Mesendoderm (in vitro differentiated cells): ENCODE data around the gene PIP5K1B.
A peak's percentile ranks its signal among the peaks of the same experiment; 100 is the strongest.

ENCODE experiments used
- DNase-seq: peaks from one replicate; pipeline ENCODE4 v3.0.0; 2013
- H2AK5ac ChIP-seq: 2 replicates; pipeline ENCODE4 v1.6.1; 2013; ENCODE audit warnings: low read length, inconsistent platforms
- H2BK120ac ChIP-seq: 2 replicates; pipeline ENCODE4 v1.6.1; 2013; ENCODE audit warnings: low read depth, mild to moderate bottlenecking, low read length, moderate library complexity, mixed read lengths
- H2BK15ac ChIP-seq: replicated peaks from 2 replicates; pipeline ENCODE4 v1.6.1; 2013; ENCODE audit warnings: low read depth, mild to moderate bottlenecking, moderate library complexity
- H2BK5ac ChIP-seq: 2 replicates; pipeline ENCODE4 v1.6.1; 2013; ENCODE audit warnings: low read length, inconsistent platforms
- H3K18ac ChIP-seq: 2 replicates; pipeline ENCODE4 v1.6.1; 2013; ENCODE audit warnings: mild to moderate bottlenecking, low read length, mixed read lengths
- H3K23ac ChIP-seq: one replicate; pipeline ENCODE4 v1.6.1; 2013; ENCODE audit warnings: low read length
- H3K27ac ChIP-seq: 2 replicates; pipeline ENCODE4 v1.5.1; 2013; ENCODE audit warnings: low read depth, mild to moderate bottlenecking, inconsistent platforms, low read length, moderate library complexity
- H3K27me3 ChIP-seq: 2 replicates; pipeline ENCODE4 v1.6.1; 2013; ENCODE audit warnings: low read length, control low read depth, mild to moderate bottlenecking, inconsistent platforms; ENCODE audit not compliant: insufficient read depth, poor library complexity
- H3K36me3 ChIP-seq: 2 replicates; pipeline ENCODE4 v1.6.1; 2013; ENCODE audit warnings: low read length, inconsistent platforms; ENCODE audit not compliant: control insufficient read depth, insufficient read depth
- H3K4ac ChIP-seq: one replicate; pipeline ENCODE4 v1.6.1; 2013; ENCODE audit warnings: low read depth, mild to moderate bottlenecking, low read length, moderate library complexity
- H3K4me1 ChIP-seq: 2 replicates; pipeline ENCODE4 v1.6.1; 2013; ENCODE audit warnings: low read depth, low read length, inconsistent platforms; ENCODE audit not compliant: control insufficient read depth
- H3K4me2 ChIP-seq: 2 replicates; pipeline ENCODE4 v1.6.1; 2013; ENCODE audit warnings: low read length
- H3K4me3 ChIP-seq: 2 replicates; pipeline ENCODE4 v1.5.1; 2013; ENCODE audit warnings: mild to moderate bottlenecking, low read length
- H3K56ac ChIP-seq: one replicate; pipeline ENCODE4 v1.6.1; 2013; ENCODE audit warnings: low read length
- H3K79me1 ChIP-seq: 2 replicates; pipeline ENCODE4 v1.6.1; 2013; ENCODE audit warnings: low read length, inconsistent platforms
- H3K79me2 ChIP-seq: 2 replicates; pipeline ENCODE4 v1.6.1; 2013; ENCODE audit warnings: mild to moderate bottlenecking, low read length; ENCODE audit not compliant: control insufficient read depth, insufficient read depth
- H3K9ac ChIP-seq: 2 replicates; pipeline ENCODE4 v1.6.1; 2013; ENCODE audit warnings: low read length, inconsistent platforms
- H4K5ac ChIP-seq: one replicate; pipeline ENCODE4 v1.6.1; 2013; ENCODE audit warnings: low read length
- H4K8ac ChIP-seq: one replicate; pipeline ENCODE4 v1.6.1; 2013; ENCODE audit warnings: low read depth, mild to moderate bottlenecking, control low read depth, low read length, moderate library complexity
- WGBS: extraction: QIAGEN DNeasy Blood & Tissue Kit; methylation state at CpG from one replicate; pipeline ENCODE4 v1.1.7; 2013; ENCODE audit warnings: low lambda C conversion rate, missing lambda C conversion rate; ENCODE audit not compliant: insufficient coverage; ENCODE audit errors: extremely low coverage; 5-methylcytosine and 5-hydroxymethylcytosine counted together

PIP5K1B gene

GRCh38 chr9:68749579-68750159 lies 44.6 kb downstream of the PIP5K1B start:
- no peaks in the 10 kb centered on the region for H3K36me3 ChIP-seq
- no peak overlapping the region for H3K4ac ChIP-seq
- no peak overlapping the region for H4K5ac ChIP-seq
- no peak overlapping the region for H3K4me2 ChIP-seq
- H3K79me2 ChIP-seq, result no peaks in the 10 kb centered on the region
- H2AK5ac ChIP-seq, result no peak overlapping the region
- H3K27ac ChIP-seq, result no peak overlapping the region
- H3K4me3 ChIP-seq, result no peak overlapping the region
- H4K8ac ChIP-seq, result no peak overlapping the region
- H3K9ac ChIP-seq, result no peak overlapping the region
- no peaks in the 10 kb centered on the region for H3K27me3 ChIP-seq
- no peak overlapping the region for H2BK120ac ChIP-seq
- H2BK5ac ChIP-seq, result no peak overlapping the region
- H3K4me1 ChIP-seq, result no peaks in the 10 kb centered on the region
- H3K18ac ChIP-seq, result no peak overlapping the region
- H3K56ac ChIP-seq, result no peak overlapping the region
- WGBS, result no CpG with 5 or more reads among the region's 3 CpGs
- H3K79me1 ChIP-seq, result no peaks in the 10 kb centered on the region
- peak; percentile 89 for DNase-seq
- H2BK15ac ChIP-seq, result no peak overlapping the region
- no peak overlapping the region for H3K23ac ChIP-seq

- H3K4me2 ChIP-seq, result no peak overlapping the region
- H3K23ac ChIP-seq, result no peak overlapping the region
- H2AK5ac ChIP-seq, result no peak overlapping the region
- no peak overlapping the region for H3K4ac ChIP-seq
- H3K9ac ChIP-seq, result no peak overlapping the region
- H3K27ac ChIP-seq, result no peak overlapping the region
- H4K5ac ChIP-seq, result no peak overlapping the region
- H2BK5ac ChIP-seq, result no peak overlapping the region
- no peak overlapping the region for H3K18ac ChIP-seq
- H3K4me1 ChIP-seq, result no peaks in the 10 kb centered on the region
- no peak overlapping the region for H3K4me3 ChIP-seq
- H2BK15ac ChIP-seq, result no peak overlapping the region
- H2BK120ac ChIP-seq, result no peak overlapping the region
- no CpG with 5 or more reads among the region's 6 CpGs for WGBS
- no peaks in the 10 kb centered on the region for H3K36me3 ChIP-seq
- H3K27me3 ChIP-seq, result no peaks in the 10 kb centered on the region
- H4K8ac ChIP-seq, result no peak overlapping the region
- DNase-seq, result peak; percentile 36
- no peak overlapping the region for H3K56ac ChIP-seq
- H3K79me1 ChIP-seq, result no peaks in the 10 kb centered on the region
- H3K79me2 ChIP-seq, result no peaks in the 10 kb centered on the region
Observed at GRCh38 chr9:68750255-68750654, 45.2 kb downstream of the PIP5K1B start.

DNA sequence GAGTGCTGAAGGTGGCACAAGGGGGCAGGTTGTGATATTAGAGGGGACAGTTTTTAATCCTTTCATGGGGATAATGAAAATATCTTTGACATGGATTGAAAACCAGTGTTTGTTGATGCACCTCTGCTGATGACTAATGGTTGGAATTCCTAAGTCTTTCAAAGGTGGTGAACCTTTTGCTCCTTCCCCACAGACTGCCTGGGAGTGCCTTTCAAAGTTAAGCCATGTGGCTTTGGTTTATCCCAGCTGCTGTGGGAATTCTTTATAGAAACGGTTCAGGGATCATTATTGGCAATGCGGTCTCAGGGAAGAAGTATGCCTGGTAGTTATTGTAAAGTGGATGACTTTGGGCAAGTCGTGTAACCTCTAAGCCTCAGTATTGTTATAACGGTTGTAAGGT lies 45.7 kb downstream of the PIP5K1B start:
- Histone ChIP-seq H3K36me3 (no peaks in the 10 kb centered on the region), H2AK5ac (no peak overlapping the region)
- no CpG with 5 or more reads among the region's 4 CpGs for WGBS

DNA sequence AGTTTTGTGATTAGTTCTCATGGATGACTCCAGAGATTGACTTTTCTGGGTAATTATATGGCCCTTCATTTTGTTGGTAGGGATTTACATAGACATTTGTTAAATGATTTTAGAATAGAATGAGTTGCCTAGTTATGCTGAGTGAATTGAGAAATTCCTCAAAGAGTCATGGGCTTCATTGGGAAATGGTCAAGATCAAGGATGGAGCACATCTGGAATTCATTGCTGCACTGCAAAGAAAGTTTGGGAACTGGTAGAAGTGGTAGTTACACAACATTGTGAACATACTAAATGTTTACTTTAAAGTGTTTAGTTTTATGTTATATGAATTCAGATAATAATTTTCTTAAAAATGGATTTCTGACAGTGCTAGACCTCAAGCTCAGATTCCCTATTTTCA lies 46.5 kb downstream of the PIP5K1B start:
- no peak overlapping the region for H3K4me3 ChIP-seq
- no peak overlapping the region for H2BK5ac ChIP-seq
- DNase-seq, result no peak

More for the DNA sequence above, 45.7 kb downstream of the PIP5K1B start:
- Histone ChIP-seq H3K4ac (no peak overlapping the region), H3K27me3 (no peaks in the 10 kb centered on the region), H3K79me1 (no peaks in the 10 kb centered on the region), H3K4me2 (no peak overlapping the region), H4K5ac (no peak overlapping the region), H2BK15ac (no peak overlapping the region), H3K23ac (no peak overlapping the region), H4K8ac (no peak overlapping the region), H3K27ac (no peak overlapping the region), H2BK120ac (no peak overlapping the region), H2BK5ac (no peak overlapping the region), H3K79me2 (no peaks in the 10 kb centered on the region), H3K9ac (no peak overlapping the region), H3K4me3 (no peak overlapping the region), H3K56ac (no peak overlapping the region), H3K18ac (no peak overlapping the region), H3K4me1 (peaks cover 3% of the 10 kb centered on the region)
- peak; percentile 59 for DNase-seq

GRCh38 chr9:68755051-68755450 lies 50.0 kb downstream of the PIP5K1B start:
- H3K79me2 ChIP-seq, result no peaks in the 10 kb centered on the region
- no CpG with 5 or more reads among the region's 1 CpG for WGBS
- DNase-seq, result no peak

More for the DNA sequence above, 46.5 kb downstream of the PIP5K1B start:
- no peak overlapping the region for H3K4me2 ChIP-seq
- H2BK120ac ChIP-seq, result no peak overlapping the region
- peaks cover 4% of the 10 kb centered on the region for H3K4me1 ChIP-seq
- H3K23ac ChIP-seq, result no peak overlapping the region
- H4K8ac ChIP-seq, result no peak overlapping the region
- H3K36me3 ChIP-seq, result no peaks in the 10 kb centered on the region
- no peak overlapping the region for H2AK5ac ChIP-seq
- H3K18ac ChIP-seq, result no peak overlapping the region
- H3K27ac ChIP-seq, result no peak overlapping the region
- no peak overlapping the region for H3K56ac ChIP-seq
- no peak overlapping the region for H3K9ac ChIP-seq
- H4K5ac ChIP-seq, result no peak overlapping the region
- no peak overlapping the region for H2BK15ac ChIP-seq
- no peaks in the 10 kb centered on the region for H3K79me2 ChIP-seq
- H3K4ac ChIP-seq, result no peak overlapping the region
- H3K79me1 ChIP-seq, result no peaks in the 10 kb centered on the region
- no peaks in the 10 kb centered on the region for H3K27me3 ChIP-seq

DNA sequence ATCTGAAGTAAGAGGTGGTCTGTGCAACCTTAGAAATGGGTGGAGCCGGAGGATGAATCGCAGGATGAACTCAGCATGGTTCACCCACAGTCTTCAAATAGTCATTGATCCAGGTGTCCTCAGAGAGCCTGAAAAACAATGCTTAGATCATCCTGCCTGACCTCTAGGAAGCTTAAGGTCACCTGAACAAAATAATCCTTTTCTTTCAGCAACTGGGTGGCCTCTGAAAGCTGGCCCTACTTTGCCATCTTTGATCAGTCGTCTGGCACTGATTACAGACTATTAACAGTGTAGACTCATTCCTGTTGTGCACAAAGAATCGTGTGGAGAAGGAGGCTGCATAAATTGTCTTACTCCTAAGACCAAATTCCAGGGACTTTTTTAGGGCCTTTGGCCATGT lies 50.7 kb downstream of the PIP5K1B start:
- H3K79me1 ChIP-seq, result no peaks in the 10 kb centered on the region
- no peak overlapping the region for H3K23ac ChIP-seq
- no peaks in the 10 kb centered on the region for H3K36me3 ChIP-seq
- H3K4me1 ChIP-seq, result peaks cover 4% of the 10 kb centered on the region
- H2BK120ac ChIP-seq, result no peak overlapping the region
- H3K4me3 ChIP-seq, result no peak overlapping the region
- no CpG with 5 or more reads among the region's 4 CpGs for WGBS
- H3K56ac ChIP-seq, result no peak overlapping the region
- no peak overlapping the region for H4K8ac ChIP-seq
- no peaks in the 10 kb centered on the region for H3K79me2 ChIP-seq
- no peak overlapping the region for H2BK5ac ChIP-seq
- no peak overlapping the region for H3K9ac ChIP-seq
- no peak overlapping the region for H2AK5ac ChIP-seq
- DNase-seq, result peak; percentile 18
- H3K27me3 ChIP-seq, result no peaks in the 10 kb centered on the region
- no peak overlapping the region for H4K5ac ChIP-seq
- H2BK15ac ChIP-seq, result no peak overlapping the region
- H3K4ac ChIP-seq, result no peak overlapping the region
- no peak overlapping the region for H3K18ac ChIP-seq
- no peak overlapping the region for H3K27ac ChIP-seq
- no peak overlapping the region for H3K4me2 ChIP-seq

More at GRCh38 chr9:68755051-68755450, 50.0 kb downstream of the PIP5K1B start:
- Histone ChIP-seq H3K23ac (no peak overlapping the region), H2BK15ac (no peak overlapping the region), H2BK5ac (no peak overlapping the region), H3K36me3 (no peaks in the 10 kb centered on the region), H2BK120ac (no peak overlapping the region), H3K4ac (no peak overlapping the region), H3K9ac (no peak overlapping the region), H3K27me3 (no peaks in the 10 kb centered on the region), H3K79me1 (no peaks in the 10 kb centered on the region), H3K56ac (no peak overlapping the region), H3K4me2 (no peak overlapping the region), H4K5ac (no peak overlapping the region), H3K4me3 (no peak overlapping the region), H3K27ac (no peak overlapping the region), H4K8ac (no peak overlapping the region), H3K4me1 (peaks cover 4% of the 10 kb centered on the region), H3K18ac (no peak overlapping the region), H2AK5ac (no peak overlapping the region)
